Fibroblast of lung (primary cell): Measurements from ENCODE around the gene NECTIN2.

ENCODE experiments used
- CTCF ChIP-seq, 2 donors: IDR thresholded peaks in 1 of 2; conservative IDR thresholded peaks in 1 of 2; 1 replicate in 1 of 2; 2 replicates in 1 of 2; pipeline ENCODE4 v1.5.1; 2011 to 2012; ENCODE audit warnings: low read length in 2 of 2, control low read depth in 1 of 2, inconsistent platforms in 1 of 2, low read depth in 1 of 2, mild to moderate bottlenecking in 1 of 2
- EZH2 ChIP-seq: IDR thresholded peaks from 2 replicates; pipeline ENCODE4 v1.5.1; 2012; ENCODE audit warnings: low read length, control low read depth, mild to moderate bottlenecking; ENCODE audit errors: missing control alignments

DNA sequence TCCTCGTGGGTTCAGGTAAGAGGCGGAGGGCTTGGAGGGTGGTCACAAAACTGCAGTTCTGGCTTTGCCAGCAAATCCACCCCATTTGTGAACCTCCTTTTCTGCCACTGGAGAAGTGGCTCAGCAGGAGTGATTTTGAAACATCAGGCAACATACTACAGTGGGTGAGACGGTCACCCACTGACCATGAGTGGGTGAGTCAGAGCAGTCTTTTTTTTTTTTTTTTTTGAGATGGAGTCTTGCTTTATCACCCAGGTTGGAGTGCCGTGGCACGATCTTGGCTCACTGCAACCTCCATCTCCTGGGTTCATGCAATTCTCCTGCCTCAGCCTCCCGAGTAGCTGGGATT is 47.9 kb downstream of the NECTIN2 start:
- TF ChIP-seq CTCF (conservative IDR thresholded peaks at IDR 0.05 in 1 of 2, IDR thresholded peaks at IDR 0.05 in 1 of 2; ENCODE audit: low read depth in 1 of 2, low read length in 2 of 2) (no peak), EZH2 (no peak)
